ENCODE results near the gene THEMIS. TPM values are rescaled to one million over a fixed set of nuclear protein-coding genes. Genes with fewer than 3 reads are reported as not detected.

THEMIS gene
- total RNA-seq, 1 donor, result under 0.01 TPM

DNA sequence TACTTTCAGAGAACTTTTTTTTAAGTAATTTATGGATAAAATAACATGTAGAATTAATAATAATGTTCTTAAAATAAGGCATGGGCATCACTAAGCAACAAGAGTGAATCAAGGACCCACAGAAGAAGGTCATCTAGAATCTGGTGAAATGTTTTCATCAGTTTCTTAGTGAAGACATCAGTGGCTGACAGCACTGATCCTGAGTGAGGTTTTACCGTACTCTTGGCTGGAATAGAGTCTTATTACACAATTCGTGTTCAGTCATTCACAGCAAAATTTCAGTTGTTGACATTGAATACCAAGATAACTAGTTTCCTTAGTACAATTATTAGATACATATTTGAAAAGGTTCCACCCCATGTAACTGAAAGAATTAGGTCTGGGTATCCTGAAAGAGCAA, 183.5 kb downstream of the THEMIS start:
- no peaks in the 10 kb centered on the region for H3K4me1 ChIP-seq (ENCODE audit: insufficient read depth, low read length)
- no peak overlapping the region for H2AFZ ChIP-seq (ENCODE audit: low read length)
- no peak overlapping the region for H3K4me3 ChIP-seq (ENCODE audit: insufficient read depth, low read length)
- TF ChIP-seq, protein P1, sequence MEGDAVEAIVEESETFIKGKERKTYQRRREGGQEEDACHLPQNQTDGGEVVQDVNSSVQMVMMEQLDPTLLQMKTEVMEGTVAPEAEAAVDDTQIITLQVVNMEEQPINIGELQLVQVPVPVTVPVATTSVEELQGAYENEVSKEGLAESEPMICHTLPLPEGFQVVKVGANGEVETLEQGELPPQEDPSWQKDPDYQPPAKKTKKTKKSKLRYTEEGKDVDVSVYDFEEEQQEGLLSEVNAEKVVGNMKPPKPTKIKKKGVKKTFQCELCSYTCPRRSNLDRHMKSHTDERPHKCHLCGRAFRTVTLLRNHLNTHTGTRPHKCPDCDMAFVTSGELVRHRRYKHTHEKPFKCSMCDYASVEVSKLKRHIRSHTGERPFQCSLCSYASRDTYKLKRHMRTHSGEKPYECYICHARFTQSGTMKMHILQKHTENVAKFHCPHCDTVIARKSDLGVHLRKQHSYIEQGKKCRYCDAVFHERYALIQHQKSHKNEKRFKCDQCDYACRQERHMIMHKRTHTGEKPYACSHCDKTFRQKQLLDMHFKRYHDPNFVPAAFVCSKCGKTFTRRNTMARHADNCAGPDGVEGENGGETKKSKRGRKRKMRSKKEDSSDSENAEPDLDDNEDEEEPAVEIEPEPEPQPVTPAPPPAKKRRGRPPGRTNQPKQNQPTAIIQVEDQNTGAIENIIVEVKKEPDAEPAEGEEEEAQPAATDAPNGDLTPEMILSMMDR (IDR thresholded peaks at IDR 0.05; ENCODE audit: extremely low read depth, low read depth, low read length), result no peak
- no peak for DNase-seq (ENCODE audit: insufficient read length, low spot score, missing footprints)
- no peak overlapping the region for H3K4me2 ChIP-seq (ENCODE audit: insufficient read depth, low read length)
- no peaks in the 10 kb centered on the region for H3K9me3 ChIP-seq (ENCODE audit: low read depth, low read length)
- H4K20me1 ChIP-seq (ENCODE audit: insufficient read depth, low read length), result no peaks in the 10 kb centered on the region
- H3K36me3 ChIP-seq (ENCODE audit: insufficient read depth, low read length), result no peaks in the 10 kb centered on the region
- H3K79me2 ChIP-seq (ENCODE audit: insufficient read depth, low read length), result no peaks in the 10 kb centered on the region
- no peak overlapping the region for H3K27ac ChIP-seq (ENCODE audit: low read depth, low read length)
- peaks cover 2% of the 10 kb centered on the region for H3K27me3 ChIP-seq (ENCODE audit: insufficient read depth, low read length)

DNA sequence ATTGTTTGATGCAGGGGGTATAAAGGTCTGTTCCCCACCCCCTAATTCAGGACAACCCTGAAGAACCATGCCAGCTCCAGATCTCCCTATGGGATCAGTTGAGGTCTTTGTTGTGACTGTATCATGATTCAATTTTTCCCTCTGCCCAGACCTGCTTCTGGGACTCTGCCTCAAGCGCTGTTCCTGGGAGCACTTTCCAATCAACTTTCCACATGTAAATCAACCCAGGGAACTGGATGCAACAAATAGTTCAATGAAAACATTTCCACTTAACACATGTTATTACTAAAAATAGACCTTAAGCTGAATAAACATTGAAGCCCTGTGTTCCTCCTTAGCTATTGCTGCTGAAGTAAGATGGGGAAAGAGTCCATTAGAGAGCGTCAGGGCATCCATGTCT, 184.4 kb downstream of the THEMIS start:
- DNase-seq (ENCODE audit: insufficient read length, low spot score, missing footprints), result no peak
- Histone ChIP-seq H2AFZ (ENCODE audit: low read length) (no peak overlapping the region), H3K36me3 (ENCODE audit: insufficient read depth, low read length) (no peaks in the 10 kb centered on the region), H3K27ac (ENCODE audit: low read depth, low read length) (no peak overlapping the region), H3K9me3 (ENCODE audit: low read depth, low read length) (no peaks in the 10 kb centered on the region), H3K4me2 (ENCODE audit: insufficient read depth, low read length) (no peak overlapping the region), H3K79me2 (ENCODE audit: insufficient read depth, low read length) (no peaks in the 10 kb centered on the region), H3K4me3 (ENCODE audit: insufficient read depth, low read length) (no peak overlapping the region), H3K4me1 (ENCODE audit: insufficient read depth, low read length) (no peaks in the 10 kb centered on the region), H3K27me3 (ENCODE audit: insufficient read depth, low read length) (peaks cover 7% of the 10 kb centered on the region), H4K20me1 (ENCODE audit: insufficient read depth, low read length) (no peaks in the 10 kb centered on the region)
- TF ChIP-seq, protein P1 (IDR thresholded peaks at IDR 0.05; ENCODE audit: extremely low read depth, low read depth, low read length), result no peak

DNA sequence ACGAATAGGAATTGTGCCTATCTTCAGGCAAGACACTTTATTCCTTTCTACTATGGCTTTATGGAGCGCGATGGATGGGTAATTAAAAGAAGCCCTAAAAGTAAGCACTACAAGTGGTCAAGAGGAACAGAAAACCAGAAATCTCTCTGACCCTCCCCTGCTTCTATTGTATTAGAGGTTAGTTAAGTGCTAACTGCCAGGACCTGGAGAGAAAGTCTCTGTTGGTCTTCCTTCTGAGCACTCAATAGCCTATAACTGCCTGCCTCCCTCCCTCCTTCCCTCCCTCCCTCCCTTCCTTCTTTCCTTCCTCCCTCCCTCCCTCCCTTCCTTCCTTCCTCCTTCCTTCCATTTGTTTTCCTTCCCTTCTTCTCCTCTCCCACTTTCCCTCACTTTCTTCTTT, 190.2 kb downstream of the THEMIS start:
- no peak overlapping the region for H3K27ac ChIP-seq (ENCODE audit: low read depth, low read length)
- no peaks in the 10 kb centered on the region for H3K79me2 ChIP-seq (ENCODE audit: insufficient read depth, low read length)
- no peaks in the 10 kb centered on the region for H3K36me3 ChIP-seq (ENCODE audit: insufficient read depth, low read length)
- no peak overlapping the region for H2AFZ ChIP-seq (ENCODE audit: low read length)
- H3K9me3 ChIP-seq (ENCODE audit: low read depth, low read length), result no peaks in the 10 kb centered on the region
- H3K4me3 ChIP-seq (ENCODE audit: insufficient read depth, low read length), result no peak overlapping the region
- TF ChIP-seq, protein P1 (IDR thresholded peaks at IDR 0.05; ENCODE audit: extremely low read depth, low read depth, low read length), result no peak
- no peaks in the 10 kb centered on the region for H3K4me1 ChIP-seq (ENCODE audit: insufficient read depth, low read length)
- no peak for DNase-seq (ENCODE audit: insufficient read length, low spot score, missing footprints)
- H4K20me1 ChIP-seq (ENCODE audit: insufficient read depth, low read length), result no peaks in the 10 kb centered on the region
- H3K4me2 ChIP-seq (ENCODE audit: insufficient read depth, low read length), result no peak overlapping the region
- H3K27me3 ChIP-seq (ENCODE audit: insufficient read depth, low read length), result peaks cover 7% of the 10 kb centered on the region

DNA sequence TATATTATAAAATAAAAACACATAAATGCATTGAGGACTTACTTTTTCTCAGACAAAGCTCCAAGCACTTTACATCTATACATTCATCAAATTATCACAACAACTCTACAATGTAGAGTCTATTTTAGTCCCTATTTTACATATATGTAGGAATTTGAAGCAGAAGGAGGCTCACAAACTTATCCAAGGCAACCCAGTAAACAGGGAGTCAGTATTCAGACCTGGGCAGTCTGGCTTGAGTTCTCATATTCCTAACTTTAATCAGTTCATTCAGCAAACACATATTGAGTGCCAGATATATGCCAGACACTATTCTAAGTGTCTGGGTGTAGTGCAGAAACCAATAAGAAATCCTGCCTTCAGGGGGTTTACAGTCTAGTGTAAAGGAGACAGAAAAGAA, 194.6 kb downstream of the THEMIS start:
- no peak overlapping the region for H3K27ac ChIP-seq (ENCODE audit: low read depth, low read length)
- no peaks in the 10 kb centered on the region for H3K9me3 ChIP-seq (ENCODE audit: low read depth, low read length)
- H3K79me2 ChIP-seq (ENCODE audit: insufficient read depth, low read length), result no peaks in the 10 kb centered on the region
- H3K4me3 ChIP-seq (ENCODE audit: insufficient read depth, low read length), result no peak overlapping the region
- TF ChIP-seq, protein P1 (IDR thresholded peaks at IDR 0.05; ENCODE audit: extremely low read depth, low read depth, low read length), result no peak
- no peak for DNase-seq (ENCODE audit: insufficient read length, low spot score, missing footprints)
- no peak overlapping the region for H3K4me2 ChIP-seq (ENCODE audit: insufficient read depth, low read length)
- no peaks in the 10 kb centered on the region for H4K20me1 ChIP-seq (ENCODE audit: insufficient read depth, low read length)
- no peaks in the 10 kb centered on the region for H3K36me3 ChIP-seq (ENCODE audit: insufficient read depth, low read length)
- H3K4me1 ChIP-seq (ENCODE audit: insufficient read depth, low read length), result no peaks in the 10 kb centered on the region
- H3K27me3 ChIP-seq (ENCODE audit: insufficient read depth, low read length), result no peaks in the 10 kb centered on the region
- no peak overlapping the region for H2AFZ ChIP-seq (ENCODE audit: low read length)
